HG03575 (cell line): Measurements from ENCODE around the gene BOLL.
"Not testable (repeated sequence)": the region's sequence is repeated elsewhere in the genome, so short reads cannot be mapped to it uniquely, and the experiment has no call there.

ENCODE experiments used
- ATAC-seq: cut with Tn5 transposase; IDR thresholded peaks from one replicate; pipeline ENCODE4 v1.9.1; 2021; ENCODE audit not compliant: unreplicated experiment, insufficient number of reproducible peaks, low FRiP score; ENCODE audit errors: extremely low read depth

The BOLL gene

DNA sequence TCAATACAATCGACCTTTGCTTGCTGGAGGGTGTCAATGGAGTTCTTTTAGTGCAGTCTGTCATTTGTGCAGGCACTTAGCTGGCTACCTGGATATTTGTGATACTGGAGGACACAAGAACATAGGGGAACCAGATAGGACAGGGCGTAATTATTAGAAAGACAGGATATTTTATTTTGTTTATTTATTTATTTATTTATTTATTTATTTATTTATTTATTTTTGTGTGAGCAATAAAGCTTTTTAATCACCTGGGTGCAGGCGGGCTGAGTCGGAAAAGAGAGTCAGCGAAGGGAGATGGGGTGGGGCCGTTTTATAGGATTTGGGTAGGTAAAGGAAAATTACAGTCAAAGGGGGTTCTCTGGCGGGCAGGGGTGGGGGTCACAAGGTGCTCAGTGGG is 76.0 kb downstream of the BOLL start:
- ATAC-seq: not testable (repeated sequence)

DNA sequence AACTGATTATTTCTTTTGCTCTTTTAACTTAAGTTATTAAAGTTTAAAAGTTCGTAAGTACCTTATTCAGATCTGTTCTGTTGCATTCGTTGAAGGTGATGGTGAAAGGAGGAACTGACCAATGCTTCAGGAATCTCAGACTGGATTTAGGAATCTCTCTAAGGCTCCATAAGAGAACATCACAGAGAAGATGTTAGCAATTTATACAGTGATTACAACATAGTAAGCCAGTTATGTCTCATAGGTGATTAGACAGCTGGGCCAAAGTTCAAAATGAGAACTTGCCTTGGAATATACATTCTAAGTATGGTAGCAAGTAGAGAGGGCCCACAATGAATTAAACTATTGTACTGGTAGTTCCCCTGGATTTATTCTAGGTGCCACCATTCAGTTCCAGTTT is 76.8 kb downstream of the BOLL start:
- ATAC-seq: no peak

DNA sequence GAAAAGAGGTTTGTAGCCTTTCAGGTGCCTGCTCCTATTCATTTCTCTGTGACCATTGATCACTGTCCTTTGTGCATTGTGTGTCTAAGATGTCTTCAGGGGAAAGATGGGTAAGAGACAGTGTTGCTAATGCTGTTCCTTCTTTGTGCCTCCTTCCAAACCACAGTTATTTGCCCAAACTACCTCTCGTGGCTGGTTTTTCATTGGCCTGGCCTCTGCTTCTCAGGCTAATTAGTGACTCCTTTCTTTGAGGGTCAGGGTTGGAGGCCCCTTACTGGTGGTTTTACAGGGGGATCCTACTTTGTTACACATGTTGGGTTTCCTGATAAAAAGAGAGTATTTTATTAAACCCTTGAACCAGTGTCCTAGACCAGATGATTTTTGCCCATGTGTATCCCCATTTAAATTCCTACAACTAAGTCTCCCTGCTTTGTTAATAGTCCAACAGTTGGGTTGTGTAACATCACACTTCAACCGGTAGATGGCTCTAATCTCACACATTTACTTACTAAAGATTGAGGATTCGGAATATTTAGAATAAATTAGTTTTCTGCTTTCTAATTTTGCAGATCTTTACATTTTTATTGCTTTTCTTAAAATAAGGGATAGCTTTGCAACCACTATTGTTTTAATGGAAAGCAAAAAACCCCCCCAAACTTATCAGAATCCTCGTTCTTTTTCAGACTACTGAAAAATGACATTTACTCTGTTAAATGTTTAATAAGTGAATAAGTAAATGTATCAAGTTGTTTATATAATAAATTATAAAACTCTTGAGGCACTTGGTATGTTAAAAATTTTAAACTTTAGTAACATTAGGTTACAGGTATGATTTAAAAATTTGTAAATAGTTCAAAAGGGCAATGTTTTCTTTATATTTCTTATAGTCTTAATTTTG is 77.6 kb downstream of the BOLL start:
- ATAC-seq: no peak

DNA sequence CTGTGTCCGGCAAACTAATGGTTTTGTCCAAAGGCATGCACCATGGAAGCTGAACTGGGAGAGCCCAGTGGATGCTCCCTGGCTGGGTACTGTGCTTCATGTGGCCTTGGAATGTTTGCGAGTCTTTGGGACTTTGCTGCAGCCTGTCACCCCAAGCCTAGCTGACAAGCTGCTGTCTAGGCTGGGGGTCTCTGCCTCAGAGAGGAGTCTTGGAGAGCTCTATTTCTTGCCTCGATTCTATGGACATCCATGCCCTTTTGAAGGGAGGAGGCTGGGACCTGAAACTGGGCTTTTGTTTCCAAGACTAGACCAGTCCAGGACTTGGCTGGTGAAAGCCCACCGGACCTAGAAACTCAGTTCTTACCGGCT is 78.3 kb downstream of the BOLL start:
- no peak for ATAC-seq

DNA sequence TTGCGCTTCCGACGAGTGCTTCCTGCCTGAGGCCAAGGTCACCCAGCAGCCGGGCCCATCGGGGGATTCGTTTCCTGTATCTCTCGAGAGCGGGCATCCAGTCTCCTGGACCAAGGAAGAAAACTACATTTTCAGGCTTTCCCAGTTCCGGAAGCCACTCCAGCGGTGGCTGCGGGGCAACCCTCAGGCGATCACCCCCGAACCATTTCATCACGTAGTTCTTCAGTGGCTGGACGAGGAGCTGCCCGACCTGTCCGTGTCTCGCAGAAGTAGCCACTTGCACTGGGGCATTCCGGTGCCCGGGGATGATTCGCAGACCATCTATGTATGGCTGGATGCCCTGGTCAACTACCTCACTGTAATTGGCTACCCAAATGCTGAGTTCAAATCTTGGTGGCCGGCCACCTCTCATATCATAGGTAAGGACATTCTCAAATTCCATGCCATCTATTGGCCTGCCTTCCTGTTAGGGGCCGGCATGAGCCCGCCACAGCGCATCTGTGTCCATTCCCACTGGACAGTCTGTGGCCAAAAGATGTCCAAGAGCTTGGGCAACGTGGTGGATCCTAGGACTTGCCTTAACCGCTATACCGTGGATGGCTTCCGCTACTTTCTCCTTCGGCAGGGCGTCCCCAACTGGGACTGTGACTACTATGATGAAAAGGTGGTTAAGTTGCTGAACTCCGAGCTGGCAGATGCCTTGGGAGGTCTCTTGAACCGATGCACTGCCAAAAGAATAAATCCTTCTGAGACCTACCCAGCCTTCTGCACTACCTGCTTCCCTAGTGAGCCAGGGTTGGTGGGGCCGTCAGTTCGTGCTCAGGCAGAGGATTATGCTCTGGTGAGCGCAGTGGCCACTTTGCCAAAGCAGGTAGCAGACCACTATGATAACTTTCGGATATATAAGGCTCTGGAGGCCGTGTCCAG is 78.9 kb downstream of the BOLL start:
- no peak for ATAC-seq

DNA sequence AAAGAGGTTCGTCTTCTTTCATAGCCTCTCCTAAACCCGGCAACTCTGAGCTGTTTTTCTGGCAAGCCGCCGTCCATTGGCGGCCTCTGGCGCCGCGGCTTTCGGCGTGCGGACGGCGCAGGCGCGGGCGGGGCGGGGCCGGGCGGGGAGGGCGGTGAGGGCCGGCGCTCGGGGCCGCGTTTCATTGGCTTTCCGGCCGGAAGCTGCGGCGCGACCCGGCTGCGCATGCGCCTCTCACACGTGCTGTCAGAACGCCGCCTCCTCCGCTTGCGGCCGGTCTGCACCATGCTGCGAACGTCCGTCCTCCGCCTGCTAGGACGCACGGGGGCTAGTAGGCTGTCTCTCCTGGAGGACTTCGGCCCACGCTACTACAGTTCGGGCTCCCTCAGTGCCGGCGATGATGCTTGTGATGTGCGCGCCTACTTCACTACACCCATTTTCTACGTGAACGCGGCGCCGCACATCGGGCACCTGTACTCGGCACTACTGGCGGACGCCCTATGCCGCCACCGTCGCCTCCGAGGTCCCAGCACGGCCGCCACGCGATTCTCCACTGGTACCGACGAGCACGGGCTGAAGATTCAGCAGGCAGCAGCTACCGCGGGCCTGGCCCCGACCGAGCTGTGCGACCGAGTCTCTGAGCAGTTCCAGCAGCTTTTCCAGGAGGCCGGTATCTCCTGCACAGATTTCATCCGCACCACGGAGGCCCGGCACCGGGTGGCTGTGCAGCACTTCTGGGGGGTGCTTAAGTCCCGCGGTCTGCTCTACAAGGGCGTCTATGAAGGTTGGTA is 79.8 kb downstream of the BOLL start, which contains the start of gene MARS2:
Gene MARS2, plus strand, starts transcription at position 249 of the 791 bp plus-strand sequence. Its CDS starts 37 bp downstream, at position 286.
- peak; percentile 45 for ATAC-seq

DNA sequence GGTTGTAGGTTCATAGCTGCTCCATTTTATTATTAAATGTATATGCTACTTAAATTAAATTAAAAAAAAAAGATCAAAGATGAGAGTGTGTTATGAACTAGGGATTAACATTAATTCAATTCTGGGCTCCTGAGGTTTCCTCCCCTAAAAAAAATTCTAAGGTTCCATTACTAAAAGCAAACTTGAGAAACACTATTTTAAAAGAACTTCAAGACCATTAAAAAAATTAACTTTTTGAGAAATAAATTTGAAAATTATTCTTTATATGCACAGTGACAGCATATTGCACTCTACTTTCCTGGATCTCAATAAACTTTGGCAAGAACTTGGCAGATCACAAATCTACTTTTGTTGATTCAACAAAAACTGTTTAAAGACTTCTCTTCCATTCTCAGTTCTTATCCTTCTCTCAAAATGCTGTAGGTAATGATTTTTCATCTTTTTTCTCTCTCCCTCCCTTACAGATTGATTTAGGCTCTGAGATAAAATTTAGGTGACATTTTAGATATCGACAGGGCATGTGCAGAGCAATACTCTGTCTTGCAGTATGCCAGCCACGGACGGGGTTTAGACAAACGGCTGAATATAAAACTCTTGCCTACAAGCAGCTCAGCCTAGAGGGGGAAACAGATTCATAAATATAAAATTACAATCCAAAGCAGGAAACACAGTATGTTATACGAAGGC is 80.5 kb downstream of the BOLL start:
- peak; percentile 24 for ATAC-seq

DNA sequence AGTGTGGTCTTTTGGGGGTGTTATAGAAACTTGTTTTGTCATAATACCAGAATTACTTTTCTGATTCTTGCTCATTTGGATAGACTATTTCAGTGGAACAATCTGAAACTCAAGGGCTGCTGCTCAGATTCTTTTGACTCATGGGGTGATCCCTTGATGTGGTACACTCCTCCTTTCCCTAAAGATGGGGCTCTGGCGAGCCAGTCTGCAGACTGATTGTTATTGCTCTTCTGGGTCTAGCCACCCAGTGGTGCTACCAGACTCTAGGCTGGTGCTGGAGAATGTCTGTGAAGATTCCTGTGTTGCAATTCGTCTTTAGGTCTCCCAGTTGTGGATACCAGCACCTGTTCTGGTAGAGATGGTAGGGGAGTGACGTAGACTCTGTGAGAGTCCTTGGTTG is 84.2 kb downstream of the BOLL start:
- ATAC-seq: no peak

DNA sequence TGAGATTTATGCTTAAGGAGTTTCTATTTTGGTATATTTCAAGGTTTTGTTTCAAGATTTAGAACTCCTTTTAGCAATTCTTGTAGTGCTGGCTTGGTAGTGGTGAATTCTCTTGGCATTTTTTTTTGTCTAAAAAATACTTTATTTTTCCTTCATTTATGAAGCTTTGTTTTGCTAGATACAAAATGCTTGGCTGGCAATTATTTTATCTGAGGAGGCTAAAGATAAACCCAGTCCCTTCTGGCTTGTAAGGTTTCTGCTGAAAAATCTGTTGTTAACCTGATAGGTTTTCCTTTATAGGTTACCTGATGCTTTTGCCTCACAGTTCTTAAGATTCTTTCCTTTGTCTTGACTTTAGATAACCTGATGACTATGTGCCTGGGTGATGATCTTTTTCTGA is 85.4 kb downstream of the BOLL start:
- not testable (repeated sequence) for ATAC-seq

DNA sequence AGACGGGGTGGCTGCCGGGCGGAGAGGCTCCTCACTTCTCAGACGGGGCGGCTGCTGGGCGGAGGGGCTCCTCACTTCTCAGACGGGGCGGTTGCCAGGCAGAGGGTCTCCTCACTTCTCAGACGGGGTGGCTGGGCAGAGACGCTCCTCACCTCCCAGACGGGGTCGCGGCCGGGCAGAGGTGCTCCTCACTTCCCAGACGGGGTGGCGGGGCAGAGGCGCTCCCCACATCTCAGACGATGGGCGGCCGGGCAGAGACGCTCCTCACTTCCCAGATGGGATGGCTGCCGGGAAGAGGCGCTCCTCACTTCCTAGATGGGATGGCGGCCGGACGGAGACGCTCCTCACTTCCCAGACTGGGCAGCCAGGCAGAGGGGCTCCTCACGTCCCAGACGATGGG is 88.5 kb downstream of the BOLL start:
- not testable (repeated sequence) for ATAC-seq

DNA sequence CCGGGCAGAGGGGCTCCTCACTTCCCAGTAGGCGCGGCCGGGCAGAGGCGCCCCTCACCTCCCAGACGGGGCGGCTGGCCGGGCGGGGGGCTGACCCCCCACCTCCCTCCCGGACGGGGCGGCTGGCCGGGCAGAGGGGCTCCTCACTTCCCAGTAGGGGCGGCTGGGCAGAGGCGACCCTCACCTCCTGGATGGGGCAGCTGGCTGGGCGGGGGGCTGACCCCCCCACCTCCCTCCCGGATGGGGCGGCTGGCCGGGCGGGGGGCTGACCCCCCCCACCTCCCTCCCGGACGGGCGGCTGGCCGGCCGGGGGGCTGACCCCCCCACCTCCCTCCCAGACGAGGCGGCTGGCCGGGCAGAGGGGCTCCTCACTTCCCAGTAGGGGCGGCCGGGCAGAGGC is 89.1 kb downstream of the BOLL start:
- ATAC-seq: not testable (repeated sequence)

DNA sequence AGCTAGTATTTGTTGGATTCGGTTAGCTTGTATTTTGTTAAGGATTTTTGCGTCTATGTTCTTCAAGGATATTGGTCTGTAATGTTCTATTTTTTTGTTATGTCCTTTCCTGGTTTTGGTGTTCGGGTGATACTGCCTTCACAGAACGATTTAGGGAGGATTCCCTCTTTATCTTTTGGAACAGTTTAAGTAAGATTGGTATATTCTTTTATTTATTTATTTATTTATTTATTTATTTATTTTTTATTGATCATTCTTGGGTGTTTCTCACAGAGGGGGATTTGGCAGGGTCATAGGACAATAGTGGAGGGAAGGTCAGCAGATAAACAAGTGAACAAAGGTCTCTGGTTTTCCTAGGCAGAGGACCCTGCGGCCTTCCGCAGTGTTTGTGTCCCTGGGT is 89.9 kb downstream of the BOLL start:
- not testable (repeated sequence) for ATAC-seq

DNA sequence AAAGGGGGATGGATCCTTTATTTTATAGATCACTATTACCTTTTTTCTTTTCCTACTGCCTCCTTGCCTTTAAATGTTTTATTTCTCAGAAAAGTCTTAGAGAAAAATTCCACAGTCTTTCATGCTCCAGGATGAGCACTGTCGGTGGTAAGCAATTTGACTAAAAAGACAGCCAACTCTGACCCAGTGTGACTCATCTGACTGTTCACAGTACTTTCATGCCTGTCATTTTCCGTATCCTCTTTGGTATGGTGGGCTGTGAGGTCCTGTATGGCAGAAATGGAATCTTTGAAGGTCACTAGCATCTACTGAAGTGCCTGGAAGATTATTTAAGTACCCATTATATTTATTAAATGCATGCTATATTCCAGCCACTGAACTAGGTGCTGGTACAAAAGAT is 107.6 kb downstream of the BOLL start:
- ATAC-seq: no peak

DNA sequence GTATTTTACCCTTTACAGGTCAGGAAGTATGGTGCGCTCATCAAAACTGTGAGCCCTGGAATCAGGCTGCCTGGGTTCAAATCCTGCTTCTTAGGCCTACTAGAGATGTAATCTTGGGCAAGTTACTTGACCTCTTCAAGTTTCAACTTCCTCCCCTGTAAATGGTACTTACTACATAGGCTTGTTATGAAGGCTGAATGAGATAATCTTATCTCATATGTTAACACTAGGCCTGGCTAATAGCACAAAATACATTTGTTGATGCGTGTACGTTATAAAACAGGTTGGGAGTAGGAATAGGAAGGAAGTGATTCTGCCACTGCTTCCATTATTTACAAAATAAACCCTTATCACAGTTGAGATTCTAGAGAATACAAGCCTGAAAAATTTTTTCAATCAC is 108.1 kb downstream of the BOLL start:
- no peak for ATAC-seq
